HG03175 (cell line): ENCODE measurements around the gene PZP.

Experiments
- ATAC-seq: cut with Tn5 transposase; IDR thresholded peaks from one replicate; pipeline ENCODE4 v1.9.1; 2021; ENCODE audit warnings: mild to moderate bottlenecking, moderate library complexity; ENCODE audit not compliant: unreplicated experiment

PZP gene

GRCh38 chr12:9106610-9107541 lies 101.3 kb downstream of the PZP start:
- ATAC-seq = no peak

DNA sequence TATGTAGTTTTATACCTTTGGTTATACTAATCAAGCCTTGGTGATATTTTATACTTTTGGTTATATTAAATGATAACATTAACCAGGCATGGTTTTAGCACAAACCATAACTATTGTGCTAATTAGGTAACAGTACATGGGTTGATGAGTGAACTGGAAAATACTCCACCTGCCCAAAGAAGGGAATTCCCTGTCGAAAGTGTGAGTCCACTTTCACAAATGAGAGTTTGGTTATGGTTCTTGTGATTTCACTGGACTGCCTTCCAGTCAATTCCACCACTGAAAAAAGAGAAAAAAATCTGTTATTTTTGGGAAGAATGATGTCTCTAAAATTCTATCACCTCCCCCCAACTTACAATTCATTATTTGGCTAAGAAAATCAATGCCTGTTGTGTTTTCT lies 102.1 kb downstream of the PZP start:
- no peak for ATAC-seq

DNA sequence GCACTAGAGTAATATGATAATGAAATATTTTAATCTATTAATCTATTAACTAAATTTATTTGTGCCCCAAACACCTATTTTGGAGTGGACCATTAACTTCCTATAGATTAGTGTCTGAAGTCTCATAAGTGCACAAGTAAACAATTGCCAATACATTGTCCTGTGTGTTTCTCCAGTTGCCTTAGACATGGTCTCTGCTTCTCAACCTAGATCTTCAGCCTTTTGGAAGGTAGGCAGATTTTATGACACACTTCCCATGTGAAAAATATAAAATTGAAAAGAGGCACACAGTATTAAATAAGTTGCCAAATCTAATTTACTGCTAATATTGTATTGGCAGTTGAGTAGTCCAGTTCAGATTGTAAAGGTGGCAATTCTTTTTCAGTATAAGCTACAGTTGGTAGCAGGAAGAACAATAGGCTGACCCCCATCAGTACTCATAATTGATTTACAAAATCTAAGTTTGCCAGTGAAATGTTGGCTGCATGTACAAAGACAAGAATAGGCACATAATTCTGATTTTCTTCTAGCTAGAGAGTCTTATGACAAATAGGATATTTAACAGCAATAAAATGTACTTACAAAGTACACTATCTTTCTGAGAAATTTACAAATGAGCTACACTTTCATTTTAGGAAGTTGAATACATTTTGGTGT lies 103.3 kb downstream of the PZP start:
- ATAC-seq = no peak

DNA sequence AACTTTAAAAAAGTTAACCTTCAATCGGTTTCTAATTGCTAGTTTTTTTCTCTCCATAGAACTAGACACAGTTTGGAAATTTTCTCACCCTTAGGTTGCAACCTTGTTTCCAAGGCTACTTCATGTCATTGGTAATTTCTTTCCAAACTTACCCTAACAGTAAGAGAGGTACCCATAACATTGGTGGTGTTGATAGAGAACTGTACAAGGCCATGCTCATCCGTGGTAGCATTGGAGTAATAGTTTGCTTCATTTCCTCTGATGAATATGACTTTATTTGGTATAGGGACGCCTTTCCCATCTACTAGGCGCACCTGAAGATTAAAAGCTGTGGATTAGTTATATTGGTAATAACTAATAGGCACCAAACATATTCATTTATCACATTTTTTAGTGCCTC lies 104.1 kb downstream of the PZP start:
- ATAC-seq = no peak

DNA sequence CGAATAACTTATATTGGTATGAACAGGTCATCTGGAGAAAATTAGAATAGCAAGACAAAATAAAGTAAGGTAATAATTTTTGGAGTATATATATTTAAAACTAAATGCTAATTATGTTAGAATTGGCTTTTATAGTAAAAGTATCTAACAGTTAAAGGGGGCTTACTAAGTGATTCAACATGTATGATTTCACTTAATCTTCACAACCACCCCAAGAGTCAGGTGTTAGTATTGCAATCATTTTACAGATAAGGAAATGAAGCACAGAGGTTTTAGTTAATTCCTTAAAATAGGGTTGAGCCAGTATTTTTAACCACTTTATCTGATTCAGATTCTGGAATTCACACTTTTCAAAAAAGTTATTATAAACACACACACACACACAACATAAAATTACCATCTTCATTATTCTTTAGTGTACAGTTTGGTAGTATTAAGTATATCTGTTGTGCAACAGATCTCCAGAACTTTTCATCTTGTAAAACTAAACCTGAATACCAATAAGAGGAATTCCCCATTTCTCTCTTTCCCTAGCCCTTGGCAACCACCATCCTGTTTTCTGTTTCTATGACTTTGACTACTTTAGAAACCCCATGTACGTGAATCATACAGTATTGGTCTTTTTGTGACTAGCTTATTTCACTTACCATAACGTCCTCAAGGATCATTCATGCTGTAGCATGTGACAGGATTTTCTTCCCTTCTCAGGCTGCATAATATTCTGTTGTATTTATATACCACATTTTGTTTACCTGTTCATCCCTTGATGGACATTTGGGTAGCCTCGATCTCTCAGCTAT lies 104.9 kb downstream of the PZP start:
- no peak for ATAC-seq

GRCh38 chr12:9101018-9101687 lies 107.0 kb downstream of the PZP start:
- ATAC-seq = no peak

DNA sequence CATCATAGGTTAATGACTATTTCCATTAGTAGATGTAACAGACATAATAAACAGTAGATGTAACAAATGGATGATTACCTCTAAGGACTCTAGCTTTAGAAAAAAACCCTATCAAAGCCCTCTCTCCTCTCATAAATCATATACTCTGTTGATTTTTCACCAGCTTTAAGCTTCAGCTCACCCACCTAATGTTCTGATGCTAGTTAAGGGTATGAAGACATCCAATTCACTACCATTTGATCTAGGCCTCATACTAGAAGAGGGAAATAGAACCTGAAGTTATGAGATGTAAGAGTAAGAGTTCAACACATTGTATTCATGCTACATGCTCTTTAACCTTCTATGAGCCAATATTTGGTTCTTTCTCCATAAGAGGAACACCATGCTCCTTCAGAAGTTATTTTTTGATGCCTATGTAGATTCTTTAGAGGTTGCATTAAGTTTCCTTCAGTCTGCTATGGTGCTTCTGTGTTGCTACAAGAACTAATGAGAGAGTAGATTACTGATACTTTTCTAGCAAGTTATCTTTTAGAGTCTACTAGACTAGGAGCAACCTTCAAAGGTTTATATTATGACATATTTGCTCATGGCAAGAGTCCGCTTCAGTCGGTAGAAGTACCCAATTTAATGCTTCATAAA lies 108.5 kb downstream of the PZP start:
- no peak for ATAC-seq
